ENCODE results near the gene SVOP.
A peak's percentile ranks its signal among the peaks of the same experiment; 100 is the strongest.

SVOP gene

GRCh38 chr12:108935159-108935763 is 85.6 kb downstream of the SVOP start:
- DNase-seq (ENCODE audit: low spot score): no peak

GRCh38 chr12:108933949-108934348 is 86.9 kb downstream of the SVOP start:
- DNase-seq (ENCODE audit: low spot score): no peak

GRCh38 chr12:108930756-108931155 is 90.1 kb downstream of the SVOP start:
- DNase-seq (ENCODE audit: low spot score): no peak

- no peak for DNase-seq (ENCODE audit: low spot score)
These were observed 90.7 kb downstream of the SVOP start for GRCh38 chr12:108930155-108930554.

GRCh38 chr12:108928695-108929094 is 92.2 kb downstream of the SVOP start:
- no peak for DNase-seq (ENCODE audit: low spot score)

- DNase-seq (ENCODE audit: low spot score): no peak
These were observed 98.0 kb downstream of the SVOP start for GRCh38 chr12:108922918-108923317.

GRCh38 chr12:108921946-108922345 is 98.9 kb downstream of the SVOP start:
- no peak for DNase-seq (ENCODE audit: low spot score)

GRCh38 chr12:108918960-108919642 is 101.8 kb downstream of the SVOP start:
- no peak for DNase-seq (ENCODE audit: low spot score)

GRCh38 chr12:108918206-108918605 is 102.7 kb downstream of the SVOP start:
- DNase-seq (ENCODE audit: low spot score): no peak

- no peak for DNase-seq (ENCODE audit: low spot score)
These were observed 104.5 kb downstream of the SVOP start for GRCh38 chr12:108916336-108916735.

GRCh38 chr12:108915632-108916133 is 105.2 kb downstream of the SVOP start:
- no peak for DNase-seq (ENCODE audit: low spot score)

- peak; percentile 61 for DNase-seq (ENCODE audit: low spot score)
These were observed 106.7 kb downstream of the SVOP start for GRCh38 chr12:108914121-108914531.

- DNase-seq (ENCODE audit: low spot score): no peak
These were observed 108.5 kb downstream of the SVOP start for GRCh38 chr12:108912361-108912760.

GRCh38 chr12:108911915-108912314 is 109.0 kb downstream of the SVOP start:
- no peak for DNase-seq (ENCODE audit: low spot score)

- DNase-seq (ENCODE audit: low spot score): peak; percentile 25
These were observed 110.5 kb downstream of the SVOP start for GRCh38 chr12:108910336-108910735.

- DNase-seq (ENCODE audit: low spot score): peak; percentile 71
These were observed 113.0 kb downstream of the SVOP start for GRCh38 chr12:108907839-108908351.

GRCh38 chr12:108906971-108907370 is 113.9 kb downstream of the SVOP start:
- DNase-seq (ENCODE audit: low spot score): no peak

- DNase-seq (ENCODE audit: low spot score): no peak
These were observed 115.1 kb downstream of the SVOP start for GRCh38 chr12:108905725-108906124.

GRCh38 chr12:108899145-108899544 is 121.7 kb downstream of the SVOP start:
- no peak for DNase-seq (ENCODE audit: low spot score)

GRCh38 chr12:108896817-108897216 is 124.1 kb downstream of the SVOP start:
- DNase-seq (ENCODE audit: low spot score): no peak

- DNase-seq (ENCODE audit: low spot score): no peak
These were observed 124.5 kb downstream of the SVOP start for GRCh38 chr12:108896336-108896735.

- no peak for DNase-seq (ENCODE audit: low spot score)
These were observed 125.6 kb downstream of the SVOP start for GRCh38 chr12:108895220-108895802.

- DNase-seq (ENCODE audit: low spot score): no peak
These were observed 130.7 kb downstream of the SVOP start for GRCh38 chr12:108890208-108890607.

All from Ammon's horn (tissue), 1 donor.